Stimulated activated CD8-positive, alpha-beta memory T cell treated with anti-CD3 and anti-CD28 coated beads, Interleukin-12 subunit alpha, Interleukin-12 subunit beta, amount 100 ng/mL, for 24 hours (primary cell): ENCODE results near the gene SYNDIG1.

Experiments
- DNase-seq: peaks from one replicate; pipeline ENCODE4 v3.0.0-alpha.2; 2020; ENCODE audit errors: extremely low read depth

The SYNDIG1 gene

GRCh38 chr20:24672886-24673677 lies 203.7 kb downstream of the SYNDIG1 start:
- no peak for DNase-seq

DNA sequence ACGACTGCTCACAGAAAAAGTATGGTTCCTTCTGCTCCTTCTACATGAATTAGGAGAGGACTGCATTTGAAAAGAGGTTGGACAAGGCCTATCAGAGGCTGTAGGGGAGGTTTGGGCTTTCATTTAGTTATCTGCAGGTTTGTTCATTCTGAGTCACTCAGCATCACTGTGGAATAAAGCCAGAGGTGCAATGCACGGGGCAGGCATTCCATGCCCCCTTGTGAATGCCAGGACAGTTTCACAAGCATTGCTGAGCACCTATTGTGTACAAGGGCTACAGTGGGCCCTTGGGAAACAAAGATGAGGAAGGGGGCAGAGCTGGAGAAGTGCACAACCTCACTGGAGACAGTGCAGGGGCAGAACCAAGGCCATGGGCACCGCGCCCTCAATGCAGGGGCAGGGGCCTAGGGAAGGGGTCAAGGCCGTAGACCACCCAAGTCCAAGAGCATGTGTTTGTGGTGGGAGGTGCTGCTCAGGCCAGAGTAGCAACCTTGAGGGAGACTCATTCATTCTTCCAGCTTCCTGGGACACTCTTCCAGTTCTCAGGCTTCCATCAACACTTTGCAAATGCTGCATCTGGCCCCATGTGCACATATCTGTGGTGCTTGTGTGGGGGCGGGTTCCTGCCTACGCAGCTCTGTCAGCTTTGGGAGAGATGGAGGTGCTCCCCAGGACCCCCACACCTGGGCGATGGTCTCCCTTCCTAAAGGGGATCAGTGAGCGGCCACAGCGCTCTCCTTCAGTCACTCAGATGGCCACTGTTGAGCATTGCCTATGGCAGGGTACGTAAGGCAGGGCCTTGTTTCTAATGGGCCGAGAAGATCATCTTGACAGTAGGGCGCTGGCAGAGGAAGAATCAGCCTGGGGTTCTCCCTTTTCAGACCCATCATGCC lies 204.5 kb downstream of the SYNDIG1 start:
- no peak for DNase-seq

DNA sequence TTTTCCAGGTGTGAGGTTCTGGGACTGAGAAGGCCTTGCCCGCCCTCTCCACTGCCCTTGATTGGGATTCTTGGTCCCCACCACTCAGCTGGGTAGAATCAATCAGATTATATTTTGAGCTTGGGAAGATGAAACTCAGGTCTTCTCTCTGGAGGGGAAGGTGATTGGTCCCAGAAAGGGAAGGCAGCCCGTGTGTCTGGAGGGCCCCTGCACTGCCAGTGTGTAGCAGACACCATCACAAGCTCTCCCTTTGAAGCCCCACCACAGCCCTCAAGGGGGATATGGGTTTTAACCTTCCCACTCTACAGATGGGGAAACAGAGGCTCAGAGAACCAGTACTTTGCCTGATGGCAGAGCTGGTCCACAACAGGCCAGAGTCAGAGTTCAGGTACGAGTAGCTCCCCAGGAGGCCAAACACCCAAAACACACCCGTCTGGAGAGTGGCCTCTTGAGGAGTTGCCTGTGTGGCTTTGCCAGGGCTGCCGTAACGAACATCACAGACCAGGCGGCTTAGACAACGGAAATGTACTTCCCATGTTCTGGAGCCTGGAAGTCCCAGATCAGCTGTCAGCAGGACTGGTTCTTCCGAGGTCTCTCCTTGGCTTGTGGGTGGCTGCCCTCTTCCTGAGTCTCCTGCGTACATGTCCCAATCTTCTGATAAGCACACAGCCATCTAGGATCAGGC lies 205.6 kb downstream of the SYNDIG1 start:
- DNase-seq: no peak

DNA sequence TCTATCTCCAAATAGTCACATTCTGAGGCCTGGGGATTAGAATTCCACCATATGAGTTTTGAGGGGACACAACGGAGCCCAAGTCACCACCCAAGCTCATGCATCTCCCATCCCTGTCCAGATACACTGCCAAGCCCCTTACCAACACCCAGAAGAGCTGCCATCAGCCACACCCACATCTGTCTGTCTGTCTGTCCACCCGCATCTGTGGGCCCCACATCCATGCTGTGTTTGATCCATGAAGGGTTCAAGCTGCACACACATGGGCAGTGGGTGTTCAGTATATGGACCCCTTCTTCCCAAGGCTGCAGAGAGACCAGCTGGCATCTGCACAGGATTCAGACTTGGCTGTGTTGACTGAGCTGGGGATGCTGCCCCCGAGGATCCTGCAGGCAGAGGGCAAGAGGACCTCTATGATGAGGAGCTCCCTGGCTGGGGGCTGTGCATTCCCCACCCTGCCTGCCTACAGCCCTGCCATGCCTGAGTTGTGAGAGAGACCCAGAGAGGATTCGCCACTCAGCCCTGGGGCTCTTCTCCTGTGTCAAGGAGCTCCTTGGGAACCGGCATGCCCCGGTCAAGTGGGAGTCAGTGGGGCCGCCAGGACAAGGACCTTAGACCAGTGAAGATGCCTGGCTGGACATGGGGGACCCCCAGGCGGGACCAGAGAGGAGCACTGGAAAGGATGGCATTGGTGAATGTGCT lies 206.4 kb downstream of the SYNDIG1 start:
- DNase-seq: no peak

DNA sequence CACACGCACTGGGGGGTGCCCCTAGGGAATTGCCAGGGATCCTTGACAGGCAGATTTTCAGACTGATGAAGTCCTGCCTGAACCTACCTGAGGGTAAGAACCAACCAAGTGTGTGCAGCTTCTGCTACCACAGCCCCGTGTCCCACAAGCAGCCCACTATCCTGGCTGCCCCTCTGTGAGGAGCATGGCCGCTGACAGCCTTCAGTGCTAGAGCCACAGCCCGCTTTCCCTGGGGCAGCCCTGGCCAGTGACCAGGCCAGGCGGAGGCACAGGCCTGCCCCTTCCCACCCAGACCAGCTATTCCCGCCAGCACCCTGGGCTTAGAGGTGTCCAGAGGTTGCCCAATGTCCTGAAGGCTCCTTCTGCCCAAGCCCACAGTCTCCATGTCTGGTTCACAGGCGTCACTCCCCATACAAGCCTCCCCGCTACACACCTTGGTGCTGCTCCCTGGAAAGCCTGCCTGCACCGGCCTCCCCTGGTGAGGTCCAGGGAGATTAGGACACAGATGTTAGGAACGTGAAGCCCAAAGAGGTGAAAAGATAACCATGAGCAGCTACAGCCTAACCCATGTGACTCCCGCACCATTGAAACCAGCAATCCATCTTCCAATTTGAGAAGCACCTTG lies 207.0 kb downstream of the SYNDIG1 start:
- DNase-seq: no peak

DNA sequence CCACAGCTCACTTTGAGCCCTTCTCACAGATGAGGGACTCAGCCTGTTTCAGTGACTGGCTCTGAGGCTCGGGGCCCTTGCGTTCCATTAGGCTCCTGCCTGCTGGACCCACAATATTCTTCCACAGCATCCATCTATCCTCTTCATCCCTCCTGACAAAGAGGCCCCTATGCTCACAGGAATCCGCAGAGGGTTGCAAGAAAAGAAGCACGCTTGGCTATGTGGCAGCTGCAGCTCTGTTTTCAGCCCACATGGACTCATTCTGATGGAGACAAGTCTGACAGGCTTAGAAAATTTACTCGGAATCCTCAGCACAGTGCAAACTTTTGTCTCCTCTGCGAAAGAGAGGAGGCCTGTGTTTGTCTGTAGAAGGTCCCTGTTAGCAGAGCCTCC lies 207.5 kb downstream of the SYNDIG1 start:
- no peak for DNase-seq

GRCh38 chr20:24677626-24678315 lies 208.3 kb downstream of the SYNDIG1 start:
- DNase-seq: no peak

DNA sequence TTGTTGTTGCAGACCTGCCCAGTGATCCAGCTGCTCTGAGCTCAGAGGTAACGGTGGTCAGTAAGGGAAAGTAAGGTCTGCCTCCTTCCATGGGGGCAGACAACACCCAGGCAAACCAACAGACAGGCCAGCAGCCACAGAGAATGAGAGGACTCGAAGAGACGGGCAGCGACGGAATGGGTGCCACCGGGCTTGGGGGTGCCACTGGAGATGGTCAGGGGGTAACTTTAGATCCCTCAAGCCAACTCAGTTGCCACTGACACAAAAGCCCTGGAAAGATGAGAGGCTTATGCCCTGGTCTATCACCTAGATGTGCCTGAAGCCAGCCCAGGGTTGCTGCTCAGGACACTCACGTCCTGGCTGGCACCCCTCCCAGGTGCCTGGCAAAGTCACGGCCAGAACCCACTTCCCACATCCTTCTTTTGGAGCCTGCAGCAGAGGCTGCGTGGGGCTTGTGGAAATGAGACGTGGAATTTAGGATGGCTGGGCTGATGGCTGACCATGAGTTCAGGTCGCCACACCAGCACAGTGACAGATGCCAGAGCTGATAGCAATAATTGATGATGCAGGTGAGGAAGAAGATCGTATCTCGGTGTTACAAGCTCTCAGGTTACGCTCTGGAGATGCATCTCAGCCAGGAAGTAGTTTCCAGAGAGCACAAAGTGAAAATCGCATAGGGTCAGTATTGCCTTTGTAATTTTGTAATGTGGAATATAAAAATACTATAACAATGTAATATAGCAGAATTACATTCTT lies 209.1 kb downstream of the SYNDIG1 start:
- DNase-seq: no peak

- DNase-seq: no peak
These were observed 210.1 kb downstream of the SYNDIG1 start for GRCh38 chr20:24679448-24680047.

DNA sequence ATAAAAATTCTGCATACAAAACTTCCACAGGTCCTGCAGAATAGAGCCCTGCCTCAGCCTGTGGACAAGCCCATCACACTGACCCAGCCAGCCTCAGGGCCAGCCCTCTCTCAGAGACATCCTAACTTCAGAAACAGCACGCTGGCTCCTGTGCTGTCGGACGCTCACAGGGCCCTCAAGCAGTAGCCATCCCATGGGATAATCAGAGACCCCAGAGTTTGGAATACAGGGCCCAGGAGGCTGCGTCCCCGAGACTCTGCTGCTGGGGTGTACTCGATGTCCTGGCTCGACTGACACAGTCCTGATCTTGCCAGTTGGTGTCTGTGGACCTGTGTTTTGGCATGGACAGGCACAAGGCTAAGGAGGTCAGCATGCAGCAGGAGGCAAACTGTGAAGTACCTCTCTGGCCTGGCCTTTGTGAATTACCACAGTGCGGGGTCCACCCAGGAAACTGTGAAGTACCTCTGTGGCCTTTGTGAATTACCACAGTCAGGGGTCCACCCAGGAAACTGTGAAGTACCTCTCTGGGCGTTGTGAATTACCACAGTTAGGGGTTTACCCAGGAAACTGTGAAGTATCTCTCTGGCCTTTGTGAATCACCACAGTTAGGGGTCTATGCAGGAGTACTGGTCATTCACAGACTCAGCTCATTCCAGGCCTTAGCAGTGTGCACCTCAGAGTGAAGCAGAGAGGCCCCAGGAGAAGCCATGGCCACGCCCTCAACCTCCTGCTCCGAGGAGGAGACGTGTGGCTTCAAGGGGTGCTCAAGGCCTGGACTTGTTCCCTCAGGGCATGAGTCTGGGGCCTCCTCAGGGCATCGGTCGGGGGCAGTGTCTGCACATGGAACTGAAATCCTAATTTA lies 212.4 kb downstream of the SYNDIG1 start:
- no peak for DNase-seq

- DNase-seq: no peak
These were observed 213.1 kb downstream of the SYNDIG1 start for GRCh38 chr20:24682496-24682985.

DNA sequence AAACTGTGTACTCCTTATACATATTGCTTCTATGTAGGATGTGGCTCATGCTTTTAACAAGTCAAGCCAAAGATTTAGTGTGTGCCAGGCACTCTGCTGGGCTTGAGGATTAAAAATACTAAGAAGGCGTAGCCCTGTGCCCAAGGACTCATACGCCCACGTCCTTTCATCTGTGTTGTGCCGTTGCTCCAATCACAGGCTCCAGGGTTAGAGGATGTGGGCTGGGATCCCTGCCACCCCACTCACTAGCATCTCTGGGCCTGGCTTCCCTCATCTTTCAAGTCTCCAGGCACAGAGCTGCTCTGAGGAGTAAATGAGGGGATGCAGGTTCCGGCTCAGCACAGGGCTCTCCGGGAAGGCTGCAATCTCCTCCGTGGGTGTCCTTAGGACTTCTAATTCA lies 214.2 kb downstream of the SYNDIG1 start:
- no peak for DNase-seq

- DNase-seq: no peak
These were observed 215.0 kb downstream of the SYNDIG1 start for GRCh38 chr20:24684421-24684871.

DNA sequence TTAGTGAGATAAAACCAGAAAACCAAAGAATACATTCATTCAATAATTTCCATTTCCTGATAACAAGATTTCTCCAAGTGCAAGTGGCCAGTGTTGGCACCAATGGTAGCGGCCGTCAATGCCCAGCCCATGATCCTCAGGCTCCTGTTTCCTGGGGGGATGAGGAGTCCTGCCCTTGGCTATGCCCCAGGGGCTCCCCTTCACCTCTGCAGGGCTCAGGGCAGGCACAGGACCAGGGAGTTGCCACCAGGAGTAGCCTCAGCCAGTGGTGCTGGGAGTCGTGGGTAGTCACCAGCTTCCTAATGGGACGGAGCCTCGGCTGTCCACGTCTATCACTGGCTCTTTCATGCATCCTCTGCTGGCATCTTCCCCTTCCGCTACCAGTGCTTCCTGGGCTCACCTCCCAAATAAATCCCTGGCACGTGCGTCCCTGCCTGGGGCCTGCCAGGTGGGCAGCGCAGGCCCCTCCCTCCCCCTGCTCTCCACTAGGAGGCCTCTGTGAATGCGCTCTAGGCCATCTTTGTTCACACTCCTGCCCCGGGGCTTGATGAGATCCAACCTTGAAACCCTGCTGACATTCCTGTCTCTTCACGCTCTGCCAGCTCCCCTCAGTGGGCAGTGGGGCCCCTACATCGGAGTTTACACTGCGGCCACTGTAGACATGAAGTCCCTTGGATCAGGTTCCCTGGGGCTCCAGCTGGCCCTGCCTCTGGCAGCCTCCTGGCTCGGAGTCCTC lies 215.7 kb downstream of the SYNDIG1 start:
- DNase-seq: no peak

DNA sequence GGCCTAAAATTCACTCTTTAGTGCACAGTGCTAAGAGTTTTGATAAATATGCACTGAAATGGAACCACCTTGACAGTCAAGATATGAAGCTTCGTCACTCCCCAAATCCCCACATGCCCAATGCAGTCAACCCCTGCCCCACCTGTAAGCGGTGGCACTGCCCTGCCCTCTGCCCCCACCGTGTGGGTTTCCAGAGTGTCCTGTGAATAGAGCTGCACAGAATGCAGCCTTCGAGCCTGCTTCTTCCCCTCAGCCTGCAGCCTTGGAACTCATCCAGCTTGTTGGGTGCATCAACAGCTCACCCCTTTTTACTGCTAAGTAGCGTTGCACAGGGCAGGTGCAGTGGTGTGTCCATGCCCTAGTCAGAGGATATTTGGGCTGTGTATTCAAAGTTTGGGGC lies 216.3 kb downstream of the SYNDIG1 start:
- DNase-seq: no peak

DNA sequence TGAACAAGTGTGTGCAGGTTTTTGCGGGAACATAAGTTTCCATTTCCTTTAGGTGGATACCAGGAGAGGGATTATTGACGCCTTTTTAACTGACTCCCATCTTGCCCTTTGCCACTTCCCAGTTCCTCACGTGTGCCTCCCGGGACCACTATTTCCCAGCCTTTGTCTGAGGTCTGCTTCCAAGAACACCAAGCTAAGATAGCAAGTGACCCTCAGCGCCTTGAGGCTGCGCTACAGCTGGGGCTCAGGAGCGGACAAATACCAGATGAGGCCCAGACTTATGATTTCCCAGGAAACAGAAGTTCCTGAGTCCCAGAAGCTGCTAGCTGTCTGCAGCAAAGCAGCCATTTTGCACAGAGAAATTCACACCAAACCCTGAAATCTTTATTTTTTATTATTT lies 216.7 kb downstream of the SYNDIG1 start:
- DNase-seq: no peak

DNA sequence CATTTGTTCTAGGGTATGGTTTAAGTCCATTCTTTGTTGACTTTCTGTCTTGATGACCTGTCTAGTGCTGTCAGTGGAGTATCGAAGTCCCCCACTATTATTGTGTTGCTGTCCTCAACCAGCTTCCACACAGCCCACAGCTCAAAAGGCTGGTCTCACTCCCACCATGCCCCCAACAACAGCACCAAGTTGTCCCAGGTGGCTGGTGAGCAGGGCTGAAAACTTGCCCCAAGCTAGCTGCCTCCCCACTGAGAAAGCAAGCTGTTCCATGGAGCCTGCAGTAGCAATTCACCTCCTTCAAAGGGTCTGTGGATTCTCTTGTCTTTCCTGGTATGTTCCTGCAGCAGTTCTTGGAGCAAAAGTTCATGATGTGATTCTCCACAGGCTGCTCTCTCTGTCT lies 221.0 kb downstream of the SYNDIG1 start:
- DNase-seq: no peak

- DNase-seq: no peak
These were observed 222.5 kb downstream of the SYNDIG1 start for GRCh38 chr20:24691901-24692351.
